Urinary bladder (tissue), 4 donors: ENCODE data around the gene TAS1R3. TPM values are rescaled to one million over a fixed set of nuclear protein-coding genes. Genes with fewer than 3 reads are reported as not detected.
"Not testable (repeated sequence)": the region's sequence is repeated elsewhere in the genome, so short reads cannot be mapped to it uniquely, and the experiment has no call there.

Source experiments
- DNase-seq: peaks from one replicate; pipeline ENCODE4 v3.0.0-alpha.2; 2015; ENCODE audit errors: extremely low spot score
- H3K27ac ChIP-seq: one replicate; pipeline ENCODE4 v1.5.1; 2013; ENCODE audit warnings: low read depth, mild to moderate bottlenecking, moderate library complexity
- H3K36me3 ChIP-seq: one replicate; pipeline ENCODE4 v1.6.1; 2013; ENCODE audit warnings: mild to moderate bottlenecking, moderate library complexity; ENCODE audit not compliant: insufficient read depth
- H3K4me1 ChIP-seq: one replicate; pipeline ENCODE4 v1.6.1; 2013; ENCODE audit warnings: mild to moderate bottlenecking, moderate library complexity; ENCODE audit not compliant: insufficient read depth
- H3K4me3 ChIP-seq: one replicate; pipeline ENCODE4 v1.5.1; 2013; ENCODE audit warnings: low read depth, low read length
- WGBS: extraction: QIAGEN DNeasy Blood & Tissue Kit; methylation state at CpG from one replicate; pipeline ENCODE4 v1.1.7; 2013; 5-methylcytosine and 5-hydroxymethylcytosine counted together
- polyA plus RNA-seq: library from polyadenylated mRNA; stranded (reverse); fragments of 200-250 nt; gene quantifications from one replicate; pipeline ENCODE4 v1.2.3, GENCODE V29; 2013
- total RNA-seq: library from RNA; depleted of rRNA; stranded (reverse); fragments of >200 nt; gene quantifications from one replicate; pipeline ENCODE4 v1.2.3, GENCODE V29; 2014
- donor health status: healthy with polysubstance abuse.
- donor health status: healthy.

Gene TAS1R3
- total and polyA plus RNA-seq, 2 donors, result 0.11 to 0.48 TPM

DNA sequence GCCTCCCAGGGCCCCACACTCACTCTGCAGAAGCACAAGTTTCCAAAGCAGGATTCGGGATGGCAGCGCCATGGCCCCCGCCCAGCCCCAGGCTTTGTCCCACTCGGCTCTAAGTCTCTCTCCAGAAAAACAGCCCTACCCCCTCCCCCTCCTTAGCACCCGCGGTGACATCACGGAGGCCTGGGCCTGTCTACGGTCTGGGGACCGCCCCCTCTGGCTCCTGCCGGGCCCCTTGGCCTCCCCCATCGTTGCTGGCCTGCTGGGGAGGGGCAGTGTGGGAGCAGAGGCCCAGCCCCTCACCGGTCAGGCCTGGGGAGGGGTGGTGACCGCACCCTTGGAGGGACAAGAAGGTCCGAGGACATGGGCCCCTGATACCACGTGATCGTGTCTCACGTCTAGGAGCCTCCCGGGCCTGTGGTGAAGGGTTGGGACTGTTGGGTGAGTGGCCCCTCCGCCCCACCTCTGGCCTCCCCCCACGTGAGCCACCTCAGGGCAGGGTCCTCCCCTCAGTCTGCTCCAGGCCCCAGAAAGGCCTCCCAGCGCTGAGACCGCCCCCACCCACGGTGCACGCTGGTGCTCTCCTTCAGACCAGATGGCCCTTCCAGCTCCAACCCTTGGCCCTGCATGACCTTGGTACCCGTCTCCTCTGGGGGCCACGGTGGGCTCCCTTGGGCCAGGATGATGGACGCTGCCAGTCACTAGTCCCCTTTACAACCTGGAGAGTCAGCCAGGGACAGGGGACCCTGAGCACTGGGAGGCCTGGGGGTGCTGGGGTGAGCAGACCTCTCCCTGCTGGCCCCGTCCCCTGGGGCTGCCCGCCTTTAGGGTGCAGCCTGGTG lies 27.6 kb downstream of the TAS1R3 start, which contains the start of gene MXRA8:
MXRA8 (minus strand) TSS at position 123 of the 839 bp plus-strand sequence; CDS start at position 72, 51 bp downstream.
- peak; percentile 37 for DNase-seq
- Histone ChIP-seq H3K4me3 (peak within 1 kb of the TSS; percentile 67), H3K36me3 (no peaks in the 10 kb centered on the region), H3K27ac (peak within 1 kb of the TSS; percentile 88), H3K4me1 (peaks cover 2% of the 10 kb centered on the region)
- 17% methylated on average over 29 of the region's 29 CpGs for WGBS

DNA sequence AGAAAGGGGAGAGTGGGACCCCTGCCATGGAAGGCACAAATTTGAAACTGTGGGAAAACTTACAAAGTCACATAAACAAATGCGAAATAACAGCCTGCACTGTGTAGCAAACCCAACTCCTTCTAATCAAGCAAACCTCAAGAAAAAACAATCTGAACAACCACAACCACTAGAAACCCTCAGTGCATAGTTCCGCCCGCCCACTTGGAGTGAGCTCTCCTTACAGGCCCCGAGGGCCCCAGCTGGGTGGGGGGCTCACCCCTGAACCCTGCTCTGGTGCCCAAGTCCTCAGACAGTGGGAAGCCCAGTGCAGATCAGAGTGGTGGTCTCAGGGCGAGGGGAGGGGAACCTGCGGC lies 28.2 kb downstream of the TAS1R3 start:
- DNase-seq, result no peak
- Histone ChIP-seq H3K4me1 (peaks cover 2% of the 10 kb centered on the region), H3K27ac (peak overlapping the region; percentile 88), H3K4me3 (peak overlapping the region; percentile 0), H3K36me3 (no peaks in the 10 kb centered on the region)
- WGBS, result 53% methylated on average over 6 of the region's 6 CpGs

DNA sequence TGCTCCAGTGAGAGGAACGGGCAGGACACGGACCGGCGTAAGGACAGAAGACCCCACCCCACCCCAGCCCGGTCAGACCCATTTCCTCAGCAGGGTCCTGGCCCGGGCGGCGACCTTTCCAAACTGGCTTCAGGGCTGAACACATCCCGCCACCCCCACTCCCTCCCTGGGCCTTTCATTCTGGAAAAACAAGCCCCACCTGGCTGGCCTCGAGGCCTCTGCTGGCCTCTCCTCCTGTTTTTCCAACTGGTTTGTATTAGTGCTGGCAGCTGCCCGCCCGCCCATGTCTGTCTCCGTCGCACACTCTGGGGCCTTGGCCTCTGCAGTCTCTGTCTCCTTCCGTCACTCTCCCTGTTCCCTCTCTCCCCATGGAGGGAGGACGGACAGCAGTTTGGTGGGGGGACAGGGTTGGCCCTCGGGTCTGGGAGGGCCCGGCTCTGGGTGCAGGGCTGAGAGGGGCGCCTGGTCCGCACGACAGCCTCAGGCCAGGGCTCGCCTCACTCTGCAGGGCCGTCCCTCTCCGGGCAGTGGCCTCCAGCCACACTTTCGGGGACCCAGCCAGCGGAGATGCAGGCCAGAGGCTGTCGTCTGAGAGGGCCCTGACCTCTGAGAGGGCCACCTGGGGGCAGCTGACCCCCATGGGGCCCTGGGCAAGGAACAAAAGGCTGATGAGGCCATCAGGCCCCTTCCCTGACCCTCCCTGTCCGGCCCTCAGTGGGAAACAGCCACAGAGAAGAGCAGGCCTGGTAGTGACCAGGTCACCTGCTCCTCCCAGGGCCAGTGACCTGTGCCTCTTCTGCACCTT lies 28.8 kb downstream of the TAS1R3 start:
- 50% methylated on average over 28 of the region's 28 CpGs for WGBS
- H3K4me3 ChIP-seq, result no peak overlapping the region
- peak overlapping the region; percentile 87 for H3K27ac ChIP-seq
- H3K4me1 ChIP-seq, result peaks cover 2% of the 10 kb centered on the region
- H3K36me3 ChIP-seq, result no peaks in the 10 kb centered on the region
- no peak for DNase-seq

DNA sequence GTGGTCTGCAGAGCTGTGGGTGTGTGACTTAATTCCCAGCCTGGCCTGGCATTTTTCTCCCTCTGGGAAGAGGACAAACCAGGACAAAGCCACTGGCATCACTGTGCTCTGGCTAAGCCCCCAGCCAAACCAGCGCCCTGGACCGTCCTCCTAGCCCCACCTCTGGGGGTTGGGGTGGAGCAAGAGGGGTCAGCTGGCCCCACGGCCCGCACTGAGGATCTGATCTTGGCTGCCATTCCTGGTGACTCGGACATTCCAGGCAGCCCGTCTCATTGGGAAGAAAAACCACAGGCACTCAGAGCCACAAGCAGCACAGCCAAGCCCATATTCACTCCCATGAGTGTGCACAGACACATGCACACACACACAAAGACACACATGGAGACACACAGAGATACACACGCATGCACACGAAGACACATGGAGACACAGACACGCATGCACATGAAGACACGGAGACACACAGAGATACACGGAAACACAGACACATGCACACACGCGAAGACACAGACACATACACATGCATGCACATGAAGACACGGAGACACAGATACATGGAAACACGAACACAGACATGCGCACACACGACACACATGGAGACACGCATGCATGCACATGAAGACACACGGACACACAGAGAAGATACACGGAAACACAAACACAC lies 29.6 kb downstream of the TAS1R3 start:
- WGBS, result 60% methylated on average over 20 of the region's 20 CpGs
- Histone ChIP-seq H3K36me3 (no peaks in the 10 kb centered on the region), H3K4me3 (no peak overlapping the region), H3K4me1 (no peaks in the 10 kb centered on the region), H3K27ac (no peak overlapping the region)
- DNase-seq, result no peak

DNA sequence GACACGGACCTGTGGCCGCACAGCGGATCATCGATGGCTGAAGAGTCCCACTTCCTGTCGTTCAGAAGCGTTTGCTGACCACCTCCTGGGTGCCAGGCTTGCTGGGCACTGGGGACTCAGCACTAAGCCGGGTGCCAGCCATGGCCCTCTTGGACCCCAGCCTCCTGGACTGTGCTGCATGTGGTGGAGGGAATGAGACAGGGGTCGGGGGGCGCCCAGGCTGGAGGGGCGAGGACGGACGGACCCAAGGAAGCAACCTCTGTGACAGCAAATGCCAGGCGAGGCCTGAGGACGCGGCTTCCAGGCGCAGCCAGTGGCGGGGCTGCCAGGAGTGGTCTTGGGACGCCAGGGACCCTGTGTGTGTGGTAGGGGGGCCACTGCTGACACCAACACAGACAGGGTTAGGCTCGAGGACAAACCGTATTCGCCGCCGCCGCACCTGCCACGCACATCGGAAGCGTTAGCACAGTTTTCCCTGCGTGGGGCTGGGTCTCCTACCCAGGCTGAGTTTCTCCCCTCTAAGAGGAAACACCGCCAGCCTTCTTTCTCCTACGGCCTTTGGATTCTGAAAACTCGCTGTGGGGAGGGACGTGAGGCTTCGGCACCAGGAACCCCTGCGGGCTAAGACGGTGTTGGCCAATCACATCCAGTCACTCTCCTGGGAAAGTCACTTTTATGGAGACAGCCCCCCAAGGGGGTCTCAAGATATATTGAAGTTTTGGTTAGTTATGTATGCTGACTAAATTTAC lies 30.3 kb downstream of the TAS1R3 start:
- no peaks in the 10 kb centered on the region for H3K36me3 ChIP-seq
- no peak overlapping the region for H3K4me3 ChIP-seq
- H3K27ac ChIP-seq, result peak overlapping the region; percentile 28
- WGBS, result 74% methylated on average over 35 of the region's 35 CpGs
- DNase-seq, result no peak
- H3K4me1 ChIP-seq, result no peaks in the 10 kb centered on the region

DNA sequence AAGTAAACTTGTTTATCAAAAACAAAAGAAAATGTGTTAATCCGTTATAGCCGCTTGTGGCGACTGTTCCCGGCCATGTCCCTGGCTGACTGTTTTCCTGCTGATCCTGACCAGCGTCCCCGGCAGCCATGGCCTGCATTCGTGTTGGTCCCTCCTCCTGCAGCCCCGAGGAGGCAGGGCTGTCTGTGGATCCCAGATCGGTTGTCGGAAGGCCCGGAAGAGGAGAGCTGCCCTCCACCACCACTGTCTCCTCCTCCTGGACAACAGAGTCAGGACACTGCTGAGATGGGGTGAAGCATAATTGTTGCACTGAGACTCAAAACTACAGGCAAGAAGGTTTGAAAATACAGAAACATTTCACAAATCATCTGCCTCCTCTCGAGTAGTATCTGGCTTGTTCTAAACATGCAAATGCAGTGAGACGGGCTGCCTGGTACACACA lies 30.9 kb downstream of the TAS1R3 start:
- WGBS, result 13% methylated on average over 13 of the region's 13 CpGs
- H3K36me3 ChIP-seq, result no peaks in the 10 kb centered on the region
- H3K4me3 ChIP-seq, result no peak overlapping the region
- H3K27ac ChIP-seq, result peak overlapping the region; percentile 28
- DNase-seq, result no peak
- no peaks in the 10 kb centered on the region for H3K4me1 ChIP-seq

DNA sequence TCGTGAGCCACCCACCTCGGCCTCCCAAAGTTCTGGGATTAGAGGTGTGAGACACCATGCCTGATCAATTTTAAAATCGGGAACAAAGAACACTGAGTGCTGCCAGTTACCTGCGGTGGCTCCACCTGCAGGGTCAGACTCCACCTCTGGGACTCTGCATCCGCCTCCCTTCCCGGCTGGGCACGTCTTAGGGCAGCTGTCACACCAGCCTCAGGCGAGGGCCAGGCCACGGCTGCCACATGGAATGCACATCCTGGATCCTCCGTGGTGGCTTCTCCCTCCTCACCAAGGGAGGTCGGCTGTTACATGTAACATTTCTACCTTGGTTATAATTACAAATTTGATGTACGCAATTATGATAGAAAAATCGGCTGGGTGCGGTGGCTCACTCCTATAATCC lies 33.2 kb downstream of the TAS1R3 start:
- DNase-seq, result no peak
- 79% methylated on average over 14 of the region's 14 CpGs for WGBS
- Histone ChIP-seq H3K36me3 (no peaks in the 10 kb centered on the region), H3K4me1 (no peaks in the 10 kb centered on the region), H3K4me3 (no peak overlapping the region), H3K27ac (no peak overlapping the region)

DNA sequence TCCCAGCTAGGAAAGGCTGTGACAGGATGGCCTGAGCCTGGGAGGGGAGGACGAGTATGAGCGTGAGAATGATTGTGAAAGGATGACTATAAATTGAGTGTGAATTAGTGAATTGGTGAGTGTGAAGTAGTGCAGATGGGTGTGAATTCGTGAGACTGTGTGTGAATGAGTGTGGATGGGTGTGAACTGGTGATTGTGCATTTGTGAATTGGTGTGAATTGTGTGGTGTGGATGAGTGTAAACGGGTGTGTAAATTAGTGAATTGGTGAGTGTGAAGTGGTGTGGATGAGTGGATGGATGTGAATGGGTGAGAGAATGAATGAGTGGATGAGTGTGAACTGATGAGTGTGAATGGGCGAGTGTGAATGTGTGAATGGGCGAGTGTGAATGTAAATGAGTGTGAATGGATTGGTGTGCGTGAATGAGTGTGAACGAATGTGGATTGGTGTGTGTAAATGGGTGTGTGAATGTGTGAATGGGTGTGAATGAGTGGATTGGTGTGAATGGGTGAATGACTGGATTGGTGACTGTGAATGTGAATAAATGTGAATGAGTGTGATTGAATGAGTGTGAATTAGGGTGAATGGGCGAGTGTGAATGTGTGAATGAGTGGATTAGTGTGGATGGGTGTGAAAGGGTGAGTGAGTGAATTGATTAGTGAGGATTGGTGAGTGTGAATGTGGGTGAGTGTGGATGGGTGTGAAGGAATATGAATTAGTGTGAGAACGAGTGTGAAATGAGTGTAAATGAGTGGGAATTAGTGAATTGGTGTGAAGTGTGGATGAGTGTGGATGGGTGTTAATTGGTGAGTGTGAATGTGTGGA lies 35.0 kb downstream of the TAS1R3 start:
- Histone ChIP-seq H3K4me3 (no peak overlapping the region), H3K36me3 (no peaks in the 10 kb centered on the region), H3K4me1 (no peaks in the 10 kb centered on the region), H3K27ac (no peak overlapping the region)
- DNase-seq, result no peak
- 83% methylated on average over 10 of the region's 10 CpGs for WGBS

DNA sequence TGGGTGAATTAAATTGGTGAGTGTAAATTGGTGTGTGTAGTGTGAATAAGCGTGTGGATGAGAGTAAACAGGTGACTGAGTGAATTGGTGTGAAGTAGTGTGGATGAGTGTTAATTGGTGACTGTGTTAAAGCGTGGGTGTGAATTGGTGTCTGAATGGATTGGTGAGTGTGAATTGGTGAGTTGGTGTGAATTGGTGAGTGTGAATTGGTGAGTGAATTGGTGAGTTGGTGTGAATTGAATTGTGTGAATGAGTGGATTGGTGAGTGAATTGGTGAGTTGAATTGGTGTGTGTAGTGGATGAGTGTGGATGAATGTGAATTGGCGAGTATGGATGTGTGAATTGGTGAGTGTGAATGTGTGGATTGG lies 35.6 kb downstream of the TAS1R3 start:
- whole genome bisulfite sequencing, result 97% methylated on average over 3 of the region's 3 CpGs

DNA sequence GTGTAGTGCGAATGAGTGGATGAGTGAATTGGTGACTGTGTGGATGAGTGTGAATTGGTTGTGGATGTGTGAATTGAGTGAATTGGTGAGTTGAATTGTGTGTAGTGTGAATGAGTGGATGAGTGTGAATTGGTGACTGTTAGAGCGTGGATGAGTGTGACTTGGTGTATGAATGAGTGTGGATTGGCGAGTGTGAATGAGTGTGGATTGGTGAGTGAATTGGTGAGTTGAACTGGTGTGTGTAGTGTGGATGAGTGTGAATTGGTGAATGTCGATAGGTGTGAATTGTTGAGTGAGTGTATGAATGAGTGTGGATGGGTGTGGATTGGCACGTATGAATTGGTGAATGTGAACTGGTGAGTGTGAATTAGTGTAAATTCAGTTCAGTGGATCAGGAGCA lies 36.2 kb downstream of the TAS1R3 start:
- 95% methylated on average over 5 of the region's 5 CpGs for WGBS
- no peak overlapping the region for H3K4me3 ChIP-seq
- DNase-seq, result no peak
- no peaks in the 10 kb centered on the region for H3K36me3 ChIP-seq
- no peak overlapping the region for H3K27ac ChIP-seq
- no peaks in the 10 kb centered on the region for H3K4me1 ChIP-seq

More for the DNA sequence above, 35.6 kb downstream of the TAS1R3 start:
- H3K4me3 ChIP-seq, result no peak overlapping the region
- DNase-seq, result no peak
- H3K36me3 ChIP-seq, result no peaks in the 10 kb centered on the region
- no peaks in the 10 kb centered on the region for H3K4me1 ChIP-seq
- no peak overlapping the region for H3K27ac ChIP-seq

DNA sequence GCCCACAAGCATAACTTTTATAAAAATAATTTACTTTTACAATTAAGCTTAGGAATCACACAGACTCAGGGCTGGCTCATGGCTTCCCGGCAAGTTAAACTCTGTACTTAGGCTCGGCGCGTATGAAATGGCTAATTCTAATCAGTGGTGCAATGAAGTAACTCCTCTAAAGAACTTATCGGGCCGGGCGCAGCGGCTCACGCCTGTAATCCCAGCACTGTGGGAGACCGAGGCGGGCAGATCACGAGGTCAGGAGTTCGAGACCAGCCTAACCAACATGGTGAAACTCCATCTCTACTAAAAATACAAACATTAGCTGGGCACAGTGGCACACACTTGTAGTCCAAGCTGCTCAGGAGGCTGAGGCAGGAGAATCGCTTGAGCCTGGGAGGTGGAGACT lies 39.0 kb downstream of the TAS1R3 start:
- H3K4me1 ChIP-seq, H3K36me3 ChIP-seq, H3K27ac ChIP-seq, H3K4me3 ChIP-seq, DNase-seq: not testable (repeated sequence)
- WGBS, result 93% methylated on average over 14 of the region's 14 CpGs

DNA sequence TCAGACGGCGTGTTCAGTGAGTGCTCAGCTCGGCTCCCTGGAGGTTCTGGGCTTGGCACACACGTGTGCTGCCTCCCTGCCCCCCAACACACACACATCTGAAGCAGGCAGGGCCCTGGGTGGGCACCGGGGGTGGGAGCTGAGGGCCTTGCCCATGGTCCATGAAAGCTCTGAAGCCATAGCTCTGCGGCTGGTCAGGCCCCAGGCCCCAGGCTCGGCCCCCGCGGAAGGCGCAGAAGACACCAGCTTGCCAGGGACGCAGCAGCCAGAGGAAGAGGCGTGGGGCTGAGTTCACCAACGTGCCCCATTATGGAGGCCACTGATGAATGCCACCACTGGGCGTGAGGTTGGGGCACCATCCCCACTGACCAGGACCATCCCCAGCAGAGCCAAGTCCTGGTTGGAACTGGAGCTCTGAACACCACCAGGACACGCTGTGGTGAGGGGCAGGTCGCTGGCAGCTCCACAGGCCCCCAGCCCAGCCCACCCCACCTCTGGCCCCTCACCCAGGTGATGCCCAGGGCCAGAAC lies 39.8 kb downstream of the TAS1R3 start:
- Histone ChIP-seq H3K27ac (no peak overlapping the region), H3K4me1 (no peaks in the 10 kb centered on the region), H3K4me3 (no peak overlapping the region), H3K36me3 (no peaks in the 10 kb centered on the region)
- no peak for DNase-seq
- WGBS, result 84% methylated on average over 16 of the region's 16 CpGs
